Activated CD4-positive, CD25-positive, alpha-beta regulatory T cell (primary cell): ENCODE results near the gene TAGLN.
"Not testable (repeated sequence)": the region's sequence is repeated elsewhere in the genome, so short reads cannot be mapped to it uniquely, and the experiment has no call there.

Source experiments
- DNase-seq, 4 experiments: peaks; one replicate each; lab custom pipeline; 2025; lab: John Stamatoyannopoulos, UW

TAGLN gene

GRCh38 chr11:117195761-117196160 lies 3.4 kb upstream of the TAGLN start:
- DNase-seq, result no peak

DNA sequence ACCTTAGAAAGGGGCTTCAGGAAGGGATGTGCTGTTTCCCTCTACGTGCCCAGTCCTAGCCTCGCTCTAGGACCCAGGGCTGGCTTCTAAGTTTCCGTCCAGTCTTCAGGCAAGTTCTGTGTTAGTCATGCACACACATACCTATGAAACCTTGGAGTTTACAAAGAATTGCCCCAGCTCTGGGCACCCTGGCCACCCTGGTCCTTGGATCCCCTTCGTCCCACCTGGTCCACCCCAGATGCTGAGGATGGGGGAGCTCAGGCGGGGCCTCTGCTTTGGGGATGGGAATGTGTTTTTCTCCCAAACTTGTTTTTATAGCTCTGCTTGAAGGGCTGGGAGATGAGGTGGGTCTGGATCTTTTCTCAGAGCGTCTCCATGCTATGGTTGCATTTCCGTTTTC lies 2.2 kb upstream of the TAGLN start:
- no peak for DNase-seq

DNA sequence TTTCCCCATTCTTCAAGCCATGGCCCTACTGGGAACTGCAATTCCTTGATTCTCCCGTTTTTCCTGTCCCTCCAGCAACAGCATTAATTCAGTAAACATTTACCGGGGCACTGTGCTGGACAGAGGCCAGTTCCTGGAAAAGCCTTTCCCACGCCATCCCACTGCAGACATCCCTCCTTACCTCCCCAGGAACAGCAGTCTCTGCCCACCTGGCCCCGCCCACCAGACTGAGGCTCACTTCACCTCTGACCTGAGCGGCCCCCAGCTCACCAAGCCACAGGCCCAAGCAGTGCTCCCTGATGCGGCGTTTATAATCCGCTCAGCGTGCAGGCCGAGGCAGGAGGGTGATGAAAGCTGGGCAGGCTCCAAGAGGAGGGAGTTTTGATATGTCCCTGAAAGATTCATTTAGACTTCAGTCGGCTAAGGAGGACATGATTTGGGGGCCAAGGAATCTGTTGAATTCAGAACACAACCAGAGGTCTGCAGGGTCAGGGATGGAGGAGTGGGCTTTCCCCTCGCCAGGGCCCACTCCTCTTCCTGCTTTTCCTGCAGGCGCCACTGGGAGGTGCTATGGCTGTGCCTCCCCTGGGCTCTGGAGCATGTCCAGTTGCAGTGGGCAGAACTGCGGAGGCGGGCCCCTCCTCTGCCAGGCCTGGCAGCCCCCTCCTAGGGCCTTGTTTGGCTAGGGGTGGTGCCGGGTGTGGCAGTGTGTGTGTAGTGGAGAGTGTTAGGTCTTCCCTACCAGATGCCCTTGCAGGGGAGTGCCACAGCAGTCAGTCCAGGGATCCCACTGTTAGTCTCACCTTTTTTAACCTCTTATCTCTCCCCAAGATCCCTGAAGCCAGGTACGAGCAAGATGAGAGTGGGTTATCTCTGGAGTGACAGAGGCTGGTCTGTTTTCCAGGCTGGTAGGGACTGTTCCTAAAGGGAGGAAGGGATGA lies 1.4 kb upstream of the TAGLN start:
- DNase-seq, result no peak

- no peak for DNase-seq
Observed at GRCh38 chr11:117198613-117199012, 557 bp upstream of the TAGLN start.

- no peak for DNase-seq
Observed at GRCh38 chr11:117199916-117200812, 994 bp downstream of the TAGLN start.

DNA sequence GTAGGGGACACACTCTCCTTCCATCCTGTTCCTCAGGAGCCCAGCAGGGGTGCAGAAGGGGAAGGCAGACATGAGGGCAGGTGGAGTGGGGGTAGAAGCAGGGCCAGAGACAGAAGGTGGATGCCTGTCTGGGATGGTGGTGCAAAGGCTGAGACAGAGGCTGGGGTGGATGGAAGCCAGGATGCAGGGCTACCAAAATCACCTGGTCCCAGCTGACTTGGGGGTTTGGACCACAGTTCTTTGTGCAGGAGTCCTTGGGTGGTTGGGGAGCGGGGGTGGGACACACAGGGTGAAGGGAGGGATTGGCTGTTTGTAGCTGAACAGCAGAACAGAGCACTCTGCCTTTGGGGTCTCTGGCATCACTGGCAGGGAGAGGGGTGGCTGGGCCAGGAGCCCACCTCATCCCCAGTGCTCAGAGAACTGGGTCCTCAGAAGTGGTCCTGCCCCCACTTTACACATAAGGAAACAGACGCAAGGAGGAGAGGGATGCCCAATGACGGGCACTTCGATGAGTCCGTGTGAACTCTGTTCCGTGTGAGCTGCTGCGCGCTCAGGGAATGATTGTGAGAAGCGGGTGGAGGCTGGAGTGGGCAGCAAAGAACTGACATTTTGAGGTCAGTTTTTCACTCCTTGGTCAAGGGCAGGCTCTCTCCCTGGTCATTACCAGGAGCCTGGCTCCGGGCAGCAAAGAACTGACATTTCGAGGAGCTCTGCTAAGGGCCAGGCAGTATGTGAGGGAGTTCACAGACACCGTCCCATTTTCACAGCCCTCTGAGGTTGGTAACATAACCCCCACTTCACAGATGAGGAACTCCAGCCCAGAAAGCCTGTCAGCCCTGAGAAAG lies 1.9 kb downstream of the TAGLN start:
- no peak for DNase-seq

- DNase-seq, result no peak
Observed at GRCh38 chr11:117201658-117202305, 2.6 kb downstream of the TAGLN start.

DNA sequence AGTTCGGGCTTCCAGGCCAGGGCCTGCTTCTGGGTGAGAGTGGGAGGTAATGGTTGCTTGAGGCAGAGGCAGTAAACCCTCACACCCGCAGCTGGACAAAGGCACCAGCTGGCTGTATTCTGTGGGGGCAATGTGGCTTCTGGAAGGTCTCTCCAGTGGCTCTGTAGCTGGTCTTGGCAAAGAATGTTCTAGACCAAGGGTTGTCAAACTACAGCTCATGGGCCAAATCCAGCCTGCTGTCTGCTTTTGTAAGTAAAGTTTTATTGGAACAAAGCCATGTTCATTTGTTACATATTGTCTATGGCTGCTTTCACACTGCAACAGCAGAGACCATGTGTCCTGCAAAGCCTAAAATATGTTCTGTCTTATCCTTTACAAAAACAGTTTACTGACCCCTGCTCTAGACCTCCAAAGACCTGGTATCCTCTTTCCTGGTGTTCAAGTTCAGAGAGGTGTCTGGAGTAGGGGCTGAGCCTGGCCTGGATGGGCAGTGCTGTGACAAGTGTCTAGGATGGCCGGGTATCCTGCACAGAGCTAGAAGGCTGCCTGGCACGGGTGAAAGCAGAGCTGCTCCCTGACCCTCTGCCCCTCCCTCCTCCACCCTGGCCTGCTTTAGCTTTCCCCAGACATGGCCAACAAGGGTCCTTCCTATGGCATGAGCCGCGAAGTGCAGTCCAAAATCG lies 3.4 kb downstream of the TAGLN start:
- no peak for DNase-seq

- DNase-seq, result no peak
Observed at GRCh38 chr11:117203069-117203407, 3.9 kb downstream of the TAGLN start.

DNA sequence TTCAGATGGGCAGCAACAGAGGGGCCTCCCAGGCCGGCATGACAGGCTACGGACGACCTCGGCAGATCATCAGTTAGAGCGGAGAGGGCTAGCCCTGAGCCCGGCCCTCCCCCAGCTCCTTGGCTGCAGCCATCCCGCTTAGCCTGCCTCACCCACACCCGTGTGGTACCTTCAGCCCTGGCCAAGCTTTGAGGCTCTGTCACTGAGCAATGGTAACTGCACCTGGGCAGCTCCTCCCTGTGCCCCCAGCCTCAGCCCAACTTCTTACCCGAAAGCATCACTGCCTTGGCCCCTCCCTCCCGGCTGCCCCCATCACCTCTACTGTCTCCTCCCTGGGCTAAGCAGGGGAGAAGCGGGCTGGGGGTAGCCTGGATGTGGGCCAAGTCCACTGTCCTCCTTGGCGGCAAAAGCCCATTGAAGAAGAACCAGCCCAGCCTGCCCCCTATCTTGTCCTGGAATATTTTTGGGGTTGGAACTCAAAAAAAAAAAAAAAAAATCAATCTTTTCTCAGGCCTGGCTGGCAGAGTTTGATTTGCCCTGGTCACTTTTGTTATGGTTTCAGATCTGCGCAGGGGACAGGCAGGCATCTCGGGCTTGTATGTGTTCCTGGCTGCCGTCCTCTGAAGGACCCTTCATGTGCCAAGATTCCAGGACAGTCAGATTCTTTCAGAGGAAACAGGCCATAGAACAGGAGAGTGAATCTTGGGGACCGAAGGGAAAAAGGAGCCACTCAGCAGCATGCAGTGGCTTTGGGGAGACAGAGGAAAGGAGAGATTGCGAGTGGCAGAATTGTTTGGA lies 5.3 kb downstream of the TAGLN start:
- no peak for DNase-seq

GRCh38 chr11:117205211-117205818 lies 6.1 kb downstream of the TAGLN start:
- DNase-seq, result no peak

- DNase-seq, result not testable (repeated sequence)
Observed at GRCh38 chr11:117206111-117206510, 6.9 kb downstream of the TAGLN start.

GRCh38 chr11:117206859-117207258 lies 7.7 kb downstream of the TAGLN start:
- DNase-seq, result not testable (repeated sequence)

GRCh38 chr11:117207481-117207880 lies 8.3 kb downstream of the TAGLN start:
- DNase-seq, result not testable (repeated sequence)

GRCh38 chr11:117208710-117209109 lies 9.5 kb downstream of the TAGLN start:
- DNase-seq, result not testable (repeated sequence)

GRCh38 chr11:117209351-117210125 lies 10.4 kb downstream of the TAGLN start:
- DNase-seq, result not testable (repeated sequence)

- DNase-seq, result no peak
Observed at GRCh38 chr11:117210620-117211019, 11.4 kb downstream of the TAGLN start.

GRCh38 chr11:117212697-117213355 lies 13.7 kb downstream of the TAGLN start:
- DNase-seq, result no peak
